Activated CD4-positive, CD25-positive, alpha-beta regulatory T cell treated with anti-CD3 and anti-CD28 coated beads, Interleukin-2, amount 50 U/mL, for 24 hours (primary cell): Measurements from ENCODE around the gene MAST3.

Experiments
- ATAC-seq, 2 donors: fragments of 150-1000 bp; cut with Tn5 transposase; one replicate each; pipeline ENCODE4 v1.10.0; 2021; ENCODE audit warnings: mild to moderate bottlenecking in 1 of 2, moderate library complexity in 1 of 2

The MAST3 gene

GRCh38 chr19:18114483-18114882, 16.9 kb downstream of the MAST3 start:
- no peak for ATAC-seq

DNA sequence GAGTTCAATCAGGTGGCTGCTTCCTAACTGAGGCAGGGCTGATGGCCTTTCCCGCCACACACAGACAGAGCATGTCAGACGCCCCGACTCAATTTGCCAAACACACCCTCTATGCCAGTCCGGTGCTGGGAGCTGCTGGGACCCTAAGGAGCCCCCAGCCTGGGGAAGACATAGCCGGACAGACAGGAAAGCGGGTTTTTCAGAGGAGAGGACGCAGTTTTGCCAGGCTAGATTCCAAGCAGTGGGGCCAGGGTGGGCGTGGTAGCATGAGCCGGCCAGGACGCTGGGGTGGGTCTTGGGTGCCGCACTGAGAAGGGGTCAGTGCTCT, 19.8 kb downstream of the MAST3 start:
- no peak for ATAC-seq

- ATAC-seq = peak; percentile 84 to 85
Measured at GRCh38 chr19:18117692-18118378, 20.3 kb downstream of the MAST3 start.

- no peak for ATAC-seq
Measured at GRCh38 chr19:18118420-18119012, 20.9 kb downstream of the MAST3 start.

DNA sequence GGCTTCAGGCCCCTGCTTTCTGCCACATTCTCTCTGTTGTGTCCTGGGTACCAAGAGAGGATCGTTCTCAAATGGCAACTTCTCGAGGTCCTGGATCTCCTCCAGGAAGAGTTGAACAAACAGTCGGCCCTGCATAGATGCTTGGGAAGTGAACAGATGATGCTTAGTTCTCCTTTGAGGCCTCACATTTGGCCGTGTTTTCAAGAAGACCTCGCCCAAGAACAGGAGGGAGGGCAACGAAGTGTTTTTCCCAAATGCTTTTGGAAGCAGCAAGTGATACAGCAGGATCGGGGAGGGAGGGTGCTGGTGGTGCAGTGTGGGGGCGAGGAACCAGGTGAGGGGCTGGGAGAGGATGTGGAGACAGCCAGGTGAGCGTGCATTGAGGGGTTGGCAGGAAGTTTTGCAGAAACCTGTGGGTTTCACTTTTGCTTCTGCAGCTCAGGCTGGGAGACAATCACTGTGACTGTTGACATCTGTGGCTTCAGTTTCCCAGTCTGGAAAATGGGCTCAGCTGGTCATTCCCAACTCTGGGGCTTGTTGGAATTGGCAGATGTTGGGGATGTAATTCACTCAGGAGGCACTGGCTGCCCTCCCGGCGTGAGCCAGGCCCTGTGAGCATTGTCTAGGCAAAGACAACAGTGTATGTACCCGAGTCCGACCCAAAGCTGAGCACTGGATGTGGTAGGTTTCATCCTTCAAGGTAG, 21.6 kb downstream of the MAST3 start:
- ATAC-seq = peak; percentile 50 to 60

GRCh38 chr19:18119717-18120105, 22.1 kb downstream of the MAST3 start:
- peak; percentile 27 to 42 for ATAC-seq

- ATAC-seq = no peak
Measured at GRCh38 chr19:18120127-18120526, 22.5 kb downstream of the MAST3 start.

GRCh38 chr19:18121166-18121565, 23.6 kb downstream of the MAST3 start:
- ATAC-seq = no peak

DNA sequence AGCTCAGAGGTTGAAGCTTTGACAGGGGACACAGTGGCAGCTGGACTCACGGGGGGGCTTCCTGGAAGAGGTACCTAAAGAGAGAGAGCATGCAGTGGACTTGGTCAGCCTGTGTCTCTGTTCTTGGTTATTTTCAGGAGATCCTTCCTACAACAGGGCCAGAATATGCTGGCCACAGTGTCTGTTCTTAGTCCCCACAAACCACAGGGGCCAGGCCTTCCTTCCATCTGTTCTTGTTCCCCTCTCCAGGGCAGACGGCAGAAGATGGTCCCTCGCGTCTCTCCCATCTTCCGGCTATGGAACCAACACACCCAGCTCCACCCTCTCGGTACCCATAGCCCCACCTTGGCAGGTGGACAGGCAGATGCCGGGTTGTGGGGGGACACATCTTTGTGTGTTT, 24.8 kb downstream of the MAST3 start:
- ATAC-seq = no peak

GRCh38 chr19:18122860-18123795, 25.6 kb downstream of the MAST3 start:
- no peak for ATAC-seq

GRCh38 chr19:18123819-18124218, 26.2 kb downstream of the MAST3 start:
- ATAC-seq = no peak

- no peak for ATAC-seq
Measured at GRCh38 chr19:18126097-18126496, 28.5 kb downstream of the MAST3 start.

GRCh38 chr19:18128044-18128443, 30.5 kb downstream of the MAST3 start:
- ATAC-seq = no peak

- ATAC-seq = no peak
Measured at GRCh38 chr19:18128805-18129204, 31.2 kb downstream of the MAST3 start.

DNA sequence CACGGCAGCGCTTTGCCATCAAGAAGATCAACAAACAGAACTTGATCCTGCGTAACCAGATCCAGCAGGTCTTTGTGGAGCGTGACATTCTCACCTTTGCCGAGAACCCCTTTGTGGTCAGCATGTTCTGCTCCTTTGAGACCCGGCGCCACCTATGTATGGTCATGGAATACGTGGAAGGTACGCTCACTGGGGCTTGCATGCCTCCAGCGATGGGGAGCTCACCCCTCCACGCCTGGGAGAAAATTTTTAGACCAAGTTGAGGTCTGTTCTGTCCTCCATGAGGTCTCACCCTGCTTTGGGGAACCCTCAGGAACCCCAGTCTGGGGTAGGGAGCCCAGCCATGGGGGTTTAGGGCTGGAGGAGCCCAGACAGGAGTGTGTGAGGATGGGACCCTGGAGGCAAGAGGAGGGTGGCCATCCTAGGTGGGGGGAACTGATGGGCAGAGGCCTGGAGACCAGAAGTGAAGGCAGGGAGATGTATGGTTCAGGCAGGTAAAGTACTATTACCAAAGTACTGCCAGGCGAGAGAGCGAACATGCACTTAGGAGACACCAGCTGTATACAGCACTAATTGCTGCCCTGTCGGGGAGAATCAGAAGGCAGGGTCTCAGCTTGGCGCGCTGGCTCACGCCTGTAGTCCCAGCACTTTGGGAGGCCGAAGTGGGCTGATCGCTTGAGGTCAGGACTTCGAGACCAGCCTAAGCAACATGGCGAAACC, 33.1 kb downstream of the MAST3 start:
- no peak for ATAC-seq

DNA sequence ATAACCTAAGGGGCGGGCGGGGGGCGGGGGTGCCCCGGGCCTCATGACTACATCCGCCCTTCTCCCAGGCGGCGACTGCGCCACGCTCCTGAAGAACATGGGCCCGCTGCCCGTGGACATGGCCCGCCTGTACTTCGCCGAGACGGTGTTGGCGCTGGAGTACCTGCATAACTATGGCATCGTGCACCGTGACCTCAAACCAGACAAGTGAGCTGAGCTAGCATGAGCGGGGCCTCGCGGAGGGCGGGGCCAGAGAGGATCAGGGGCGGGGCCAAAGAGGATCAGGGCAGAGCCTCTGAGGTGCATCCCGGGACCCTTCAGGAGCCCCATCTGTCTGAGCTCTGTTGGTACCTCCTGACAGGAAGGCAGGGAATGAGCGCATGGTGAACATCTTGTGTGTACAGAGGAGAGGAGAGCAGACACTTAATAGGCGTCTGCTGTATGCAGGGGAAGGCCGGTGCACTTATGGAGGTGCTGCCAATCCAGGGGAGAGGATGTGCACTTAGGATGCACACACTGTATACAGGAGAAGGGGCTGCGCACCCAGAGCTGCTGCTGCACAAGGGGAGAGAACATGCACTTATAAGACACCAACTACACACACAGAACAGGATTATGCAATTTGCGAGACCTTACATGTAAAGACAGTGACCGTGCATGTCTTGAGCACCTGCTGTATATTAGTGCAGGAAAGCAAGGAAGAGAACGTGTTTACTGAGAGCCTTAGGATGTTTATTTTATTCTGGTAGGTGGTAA, 34.4 kb downstream of the MAST3 start:
- ATAC-seq = no peak

GRCh38 chr19:18135712-18136584, 38.4 kb downstream of the MAST3 start:
- ATAC-seq = no peak

GRCh38 chr19:18137242-18137641, 39.7 kb downstream of the MAST3 start:
- no peak for ATAC-seq

DNA sequence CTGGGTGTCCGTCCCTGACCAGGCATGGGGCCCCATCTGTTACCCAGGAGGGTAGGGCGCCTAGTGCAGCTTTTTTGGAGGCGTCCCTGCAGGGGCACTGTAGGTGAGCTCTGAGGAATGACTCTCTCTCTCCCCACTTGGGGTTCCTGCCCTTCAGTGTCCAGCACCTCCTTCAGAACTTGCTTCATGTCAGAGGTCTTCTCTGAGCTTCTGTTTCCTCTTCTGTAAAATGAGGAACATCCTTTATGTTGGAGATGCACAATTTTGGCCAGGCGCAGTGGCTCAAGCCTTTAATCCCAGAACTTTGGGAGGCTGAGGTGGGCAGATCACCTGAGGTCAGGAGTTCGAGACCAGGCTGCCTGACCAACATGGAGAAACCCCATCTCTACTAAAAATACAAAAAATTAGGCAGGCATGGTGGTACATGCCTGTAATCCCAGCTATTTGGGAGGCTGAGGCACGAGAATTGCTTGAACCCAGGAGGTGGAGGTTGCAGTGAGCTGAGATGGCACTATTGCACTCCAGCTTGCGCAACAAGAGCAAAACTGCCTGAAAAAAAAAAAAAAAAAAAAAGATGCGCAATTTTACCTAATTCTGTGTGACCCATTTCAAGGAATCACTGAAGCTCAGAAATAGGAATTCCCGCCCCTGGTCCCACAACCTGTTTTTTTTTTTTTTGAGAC, 40.2 kb downstream of the MAST3 start:
- no peak for ATAC-seq

- ATAC-seq = no peak
Measured at GRCh38 chr19:18140473-18140872, 42.9 kb downstream of the MAST3 start.
